Chondrocyte (in vitro differentiated cells): ENCODE data around the gene SLC24A1. TPM values are rescaled to one million over a fixed set of nuclear protein-coding genes. Genes with fewer than 3 reads are reported as not detected.

Experiments used
- DNase-seq: peaks from one replicate; pipeline ENCODE4 v3.0.0; 2021; ENCODE audit warnings: mixed read lengths, low spot score
- H3K27ac Mint-ChIP-seq: one replicate; pipeline ENCODE4 v1.8.0; 2021; ENCODE audit warnings: mild to moderate bottlenecking, moderate library complexity, mixed read lengths; ENCODE audit not compliant: unreplicated experiment
- H3K27me3 Mint-ChIP-seq: 2 replicates; pipeline ENCODE4 v1.8.0; 2021; ENCODE audit warnings: low read depth, mixed read lengths
- H3K36me3 Mint-ChIP-seq: 2 replicates; pipeline ENCODE4 v1.8.0; 2021; ENCODE audit warnings: low read depth, mixed read lengths
- H3K4me1 Mint-ChIP-seq: 2 replicates; pipeline ENCODE4 v1.8.0; 2021; ENCODE audit warnings: low read depth, mild to moderate bottlenecking, mixed read lengths
- H3K4me3 Mint-ChIP-seq: one replicate; pipeline ENCODE4 v1.8.0; 2021; ENCODE audit warnings: mild to moderate bottlenecking, moderate library complexity, mixed read lengths; ENCODE audit not compliant: unreplicated experiment
- H3K9me3 Mint-ChIP-seq: 2 replicates; pipeline ENCODE4 v1.8.0; 2021; ENCODE audit warnings: low read depth, mixed read lengths
- CTCF ChIP-seq: fragments of 200-600 bp; sonication (generic); IDR thresholded peaks from 2 replicates; pipeline ENCODE4 v1.5.0; 2021; ENCODE audit warnings: antibody characterized with exemption, mild to moderate bottlenecking, moderate library complexity
- total RNA-seq: library from RNA; stranded (reverse); gene quantifications from 3 replicates; pipeline ENCODE4 v1.2.1, GENCODE V29; 2021

The SLC24A1 gene
- total RNA-seq, 1 donor from 2014 or later: 11.1 TPM

DNA sequence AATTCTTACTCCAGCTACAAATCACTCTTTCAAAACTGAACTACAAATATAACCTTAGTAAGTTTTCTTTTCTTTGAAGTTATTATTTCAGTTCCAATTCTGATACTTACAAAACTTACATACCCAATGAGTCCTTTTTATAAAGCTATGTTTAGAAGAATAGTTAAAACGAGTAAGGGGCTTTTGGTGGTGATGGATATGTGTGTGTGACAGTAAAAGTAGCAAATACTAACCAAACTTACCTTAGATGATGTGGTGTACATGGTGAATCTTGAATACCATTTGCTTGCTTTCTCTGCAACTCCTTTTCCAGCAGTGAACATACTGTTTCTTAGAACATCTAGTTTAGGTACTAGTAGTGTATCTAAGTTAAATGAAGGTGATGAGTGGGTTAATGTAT, 68.4 kb downstream of the SLC24A1 start:
- Mint-ChIP-seq H3K36me3 (peaks cover 18% of the 10 kb centered on the region), H3K4me1 (no peaks in the 10 kb centered on the region)

GRCh38 chr15:65690778-65691177, 69.0 kb downstream of the SLC24A1 start:
- Mint-ChIP-seq H3K4me1 (no peaks in the 10 kb centered on the region), H3K36me3 (peaks cover 18% of the 10 kb centered on the region), H3K4me3 (no peak overlapping the region), H3K27me3 (no peaks in the 10 kb centered on the region), H3K27ac (no peak overlapping the region), H3K9me3 (no peaks in the 10 kb centered on the region)
- TF ChIP-seq CTCF: no peak
- DNase-seq: no peak

More for the DNA sequence above, 68.4 kb downstream of the SLC24A1 start:
- TF ChIP-seq CTCF: no peak
- Mint-ChIP-seq H3K27me3 (no peaks in the 10 kb centered on the region), H3K9me3 (no peaks in the 10 kb centered on the region), H3K4me3 (no peak overlapping the region), H3K27ac (no peak overlapping the region)
- DNase-seq: no peak

- no peak overlapping the region for H3K27ac Mint-ChIP-seq
- H3K36me3 Mint-ChIP-seq: peaks cover 7% of the 10 kb centered on the region
- no peak for TF ChIP-seq CTCF
- no peak for DNase-seq
- H3K27me3 Mint-ChIP-seq: no peaks in the 10 kb centered on the region
- no peaks in the 10 kb centered on the region for H3K4me1 Mint-ChIP-seq
- H3K4me3 Mint-ChIP-seq: no peak overlapping the region
- no peaks in the 10 kb centered on the region for H3K9me3 Mint-ChIP-seq
Measured at GRCh38 chr15:65695081-65695480, 73.3 kb downstream of the SLC24A1 start.

Other genes starting within 250 kb of the SLC24A1 start
- 0.13 to 0.31 TPM (median 0.27 TPM) in 3 replicates for gene IGDCC3, start 243.9 kb upstream of the SLC24A1 start, total RNA-seq
- 41.4 to 48.6 TPM (median 47.2 TPM) in 3 replicates for gene IGDCC4, start 199.0 kb upstream of the SLC24A1 start, total RNA-seq
- 26.5 to 31.8 TPM (median 31.3 TPM) in 3 replicates for gene DPP8, start 104.2 kb upstream of the SLC24A1 start, total RNA-seq
- 68.2 to 80.4 TPM (median 69.9 TPM) in 3 replicates for gene HACD3, start 91.5 kb upstream of the SLC24A1 start, total RNA-seq
- 25.4 to 33.0 TPM (median 30.9 TPM) in 3 replicates for gene INTS14, start 10.8 kb upstream of the SLC24A1 start, total RNA-seq
- gene DENND4A, start 170.4 kb downstream of the SLC24A1 start, total RNA-seq: 9.7 to 14.5 TPM (median 10.7 TPM) in 3 replicates
- 150 to 153 TPM (median 153 TPM) in 3 replicates for gene RAB11A, start 247.6 kb downstream of the SLC24A1 start, total RNA-seq